ENCODE results near the gene RNF128. TPM values are rescaled to one million over a fixed set of nuclear protein-coding genes. Genes with fewer than 3 reads are reported as not detected.

RNF128 gene
- total RNA-seq, 1 donor from 2014 or later, result 14.9 TPM

DNA sequence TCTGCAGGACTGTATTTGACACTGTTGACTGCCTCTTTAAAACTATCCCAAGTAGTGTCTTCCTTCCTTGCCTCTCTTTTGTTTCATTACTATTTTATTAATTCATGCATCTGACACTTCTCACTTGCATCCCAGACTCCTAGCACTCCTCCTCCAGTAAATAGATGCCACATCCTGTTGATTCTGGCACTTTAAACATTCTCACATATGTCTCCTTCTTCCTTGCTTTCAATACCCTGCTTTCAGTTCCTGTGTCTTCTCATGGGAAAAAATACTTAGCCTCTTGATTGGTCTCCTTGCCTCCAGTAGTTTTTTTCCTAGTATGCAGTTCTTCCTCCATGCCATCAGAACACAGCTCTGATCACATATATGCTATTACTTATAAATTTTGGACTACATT lies 5.1 kb downstream of the RNF128 start:
- DNase-seq (ENCODE audit: low read depth) (no peak), FAIRE-seq (no peak)
- H3K79me2 ChIP-seq (ENCODE audit: insufficient read depth, low read length), result peaks cover 44% of the 10 kb centered on the region
- peak overlapping the region; percentile 52 for H3K4me2 ChIP-seq (ENCODE audit: low read length)
- no peak overlapping the region for H3K27ac Mint-ChIP-seq (ENCODE audit: unreplicated experiment)
- no peak overlapping the region for H2AFZ ChIP-seq (ENCODE audit: low read depth, low read length)
- H3K36me3 ChIP-seq (ENCODE audit: insufficient read depth, low read length), result no peaks in the 10 kb centered on the region
- TF ChIP-seq EZH2 (IDR thresholded peaks at IDR 0.05; ENCODE audit: insufficient read depth, low read length), result no peak
- TF ChIP-seq, protein P1, sequence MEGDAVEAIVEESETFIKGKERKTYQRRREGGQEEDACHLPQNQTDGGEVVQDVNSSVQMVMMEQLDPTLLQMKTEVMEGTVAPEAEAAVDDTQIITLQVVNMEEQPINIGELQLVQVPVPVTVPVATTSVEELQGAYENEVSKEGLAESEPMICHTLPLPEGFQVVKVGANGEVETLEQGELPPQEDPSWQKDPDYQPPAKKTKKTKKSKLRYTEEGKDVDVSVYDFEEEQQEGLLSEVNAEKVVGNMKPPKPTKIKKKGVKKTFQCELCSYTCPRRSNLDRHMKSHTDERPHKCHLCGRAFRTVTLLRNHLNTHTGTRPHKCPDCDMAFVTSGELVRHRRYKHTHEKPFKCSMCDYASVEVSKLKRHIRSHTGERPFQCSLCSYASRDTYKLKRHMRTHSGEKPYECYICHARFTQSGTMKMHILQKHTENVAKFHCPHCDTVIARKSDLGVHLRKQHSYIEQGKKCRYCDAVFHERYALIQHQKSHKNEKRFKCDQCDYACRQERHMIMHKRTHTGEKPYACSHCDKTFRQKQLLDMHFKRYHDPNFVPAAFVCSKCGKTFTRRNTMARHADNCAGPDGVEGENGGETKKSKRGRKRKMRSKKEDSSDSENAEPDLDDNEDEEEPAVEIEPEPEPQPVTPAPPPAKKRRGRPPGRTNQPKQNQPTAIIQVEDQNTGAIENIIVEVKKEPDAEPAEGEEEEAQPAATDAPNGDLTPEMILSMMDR (IDR thresholded peaks at IDR 0.05; ENCODE audit: insufficient read depth, low read depth, low read length), result no peak
- H3K4me1 Mint-ChIP-seq (ENCODE audit: low read depth, unreplicated experiment), result peaks cover 12% of the 10 kb centered on the region
- no peak overlapping the region for H3K9ac ChIP-seq (ENCODE audit: low read length)
- H3K4me1 ChIP-seq (ENCODE audit: insufficient read depth, low read length), result peaks cover 5% of the 10 kb centered on the region
- H3K9me3 Mint-ChIP-seq (ENCODE audit: unreplicated experiment), result no peaks in the 10 kb centered on the region
- no peak overlapping the region for H3K4me3 ChIP-seq (ENCODE audit: insufficient read depth, low read depth, low read length)
- H3K27me3 ChIP-seq (ENCODE audit: insufficient read depth, low read length), result no peaks in the 10 kb centered on the region
- H3K9me3 ChIP-seq (ENCODE audit: insufficient read depth, low read depth, low read length), result no peaks in the 10 kb centered on the region
- H3K27ac ChIP-seq (ENCODE audit: low read depth, low read length), result no peak overlapping the region
- H3K27me3 Mint-ChIP-seq (ENCODE audit: low read depth, unreplicated experiment), result no peaks in the 10 kb centered on the region
- H3K36me3 Mint-ChIP-seq (ENCODE audit: low read depth, unreplicated experiment), result no peaks in the 10 kb centered on the region
- no peaks in the 10 kb centered on the region for H4K20me1 ChIP-seq (ENCODE audit: insufficient read depth, low read length)
- no peak overlapping the region for H3K4me3 Mint-ChIP-seq (ENCODE audit: unreplicated experiment)

DNA sequence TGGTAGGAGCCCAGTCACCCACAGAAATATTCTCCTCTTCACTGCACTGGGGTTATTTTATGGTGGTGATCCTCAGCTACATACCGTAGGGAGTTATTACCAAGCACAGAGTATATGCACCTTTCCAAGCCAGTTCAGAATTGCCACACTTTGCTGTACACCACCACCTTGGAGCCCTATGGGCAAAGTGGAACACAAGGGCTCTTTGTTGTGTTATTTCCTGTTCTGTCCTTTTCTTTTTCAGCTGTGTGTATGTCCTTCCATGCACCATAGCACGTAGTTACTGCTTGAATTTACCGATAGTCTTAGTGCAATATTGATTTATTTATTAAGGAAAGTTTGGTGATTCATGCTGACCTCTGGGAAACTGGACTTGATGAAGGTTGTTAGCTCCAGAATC lies 8.3 kb downstream of the RNF128 start:
- peak; percentile 76 for FAIRE-seq
- no peak for TF ChIP-seq EZH2 (IDR thresholded peaks at IDR 0.05; ENCODE audit: insufficient read depth, low read length)
- TF ChIP-seq, protein P1 (IDR thresholded peaks at IDR 0.05; ENCODE audit: insufficient read depth, low read depth, low read length), result no peak
- no peak overlapping the region for H2AFZ ChIP-seq (ENCODE audit: low read depth, low read length)

DNA sequence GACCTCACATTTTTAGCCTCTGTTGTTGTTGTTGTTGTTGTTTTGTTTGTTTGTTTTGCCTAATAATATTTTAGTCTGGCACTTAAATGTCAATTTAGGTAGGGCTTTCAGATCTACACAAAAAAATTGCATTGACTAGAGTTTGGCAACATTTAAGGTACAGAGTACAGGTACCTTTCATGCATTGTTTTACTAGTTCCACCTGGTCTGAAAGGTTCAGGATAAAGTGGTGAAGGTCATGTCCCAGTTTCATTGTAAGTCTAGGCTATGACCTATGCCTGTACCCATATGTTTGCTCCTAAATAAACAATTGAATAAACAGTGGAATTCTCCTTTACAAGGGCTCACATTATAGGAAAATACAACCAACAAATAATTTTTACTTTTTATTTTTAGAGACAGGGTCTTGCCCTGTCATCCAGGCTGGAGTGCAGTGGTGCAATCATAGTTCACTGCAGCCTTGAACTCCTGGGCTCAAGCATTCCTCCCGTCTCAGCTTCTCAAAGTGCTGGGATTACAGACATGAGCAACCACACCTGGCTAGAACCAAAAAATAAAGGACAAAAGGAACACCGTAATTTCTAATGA lies 13.8 kb downstream of the RNF128 start:
- H2AFZ ChIP-seq (ENCODE audit: low read depth, low read length), result no peak overlapping the region
- Mint-ChIP-seq H3K4me3 (ENCODE audit: unreplicated experiment) (no peak overlapping the region), H3K27ac (ENCODE audit: unreplicated experiment) (no peak overlapping the region), H3K27me3 (ENCODE audit: low read depth, unreplicated experiment) (no peaks in the 10 kb centered on the region), H3K36me3 (ENCODE audit: low read depth, unreplicated experiment) (no peaks in the 10 kb centered on the region), H3K4me1 (ENCODE audit: low read depth, unreplicated experiment) (peaks cover 3% of the 10 kb centered on the region), H3K9me3 (ENCODE audit: unreplicated experiment) (no peaks in the 10 kb centered on the region)
- no peak for TF ChIP-seq EZH2 (IDR thresholded peaks at IDR 0.05; ENCODE audit: insufficient read depth, low read length)
- TF ChIP-seq, protein P1 (IDR thresholded peaks at IDR 0.05; ENCODE audit: insufficient read depth, low read depth, low read length), result no peak
- no peak overlapping the region for H3K4me3 ChIP-seq (ENCODE audit: insufficient read depth, low read depth, low read length)
- FAIRE-seq, result peak; percentile 60
- no peaks in the 10 kb centered on the region for H3K36me3 ChIP-seq (ENCODE audit: insufficient read depth, low read length)
- H3K4me1 ChIP-seq (ENCODE audit: insufficient read depth, low read length), result no peaks in the 10 kb centered on the region
- no peak for DNase-seq (ENCODE audit: low read depth)
- no peaks in the 10 kb centered on the region for H4K20me1 ChIP-seq (ENCODE audit: insufficient read depth, low read length)
- no peak overlapping the region for H3K27ac ChIP-seq (ENCODE audit: low read depth, low read length)
- no peak overlapping the region for H3K9ac ChIP-seq (ENCODE audit: low read length)
- no peaks in the 10 kb centered on the region for H3K9me3 ChIP-seq (ENCODE audit: insufficient read depth, low read depth, low read length)
- H3K79me2 ChIP-seq (ENCODE audit: insufficient read depth, low read length), result no peaks in the 10 kb centered on the region
- H3K27me3 ChIP-seq (ENCODE audit: insufficient read depth, low read length), result no peaks in the 10 kb centered on the region
- H3K4me2 ChIP-seq (ENCODE audit: low read length), result no peak overlapping the region

More for the DNA sequence above, 8.3 kb downstream of the RNF128 start:
- peaks cover 10% of the 10 kb centered on the region for H3K4me1 Mint-ChIP-seq (ENCODE audit: low read depth, unreplicated experiment)
- Histone ChIP-seq H4K20me1 (ENCODE audit: insufficient read depth, low read length) (no peaks in the 10 kb centered on the region), H3K4me3 (ENCODE audit: insufficient read depth, low read depth, low read length) (no peak overlapping the region), H3K27ac (ENCODE audit: low read depth, low read length) (no peak overlapping the region), H3K79me2 (ENCODE audit: insufficient read depth, low read length) (peaks cover 16% of the 10 kb centered on the region), H3K4me2 (ENCODE audit: low read length) (no peak overlapping the region), H3K4me1 (ENCODE audit: insufficient read depth, low read length) (peaks cover 5% of the 10 kb centered on the region), H3K27me3 (ENCODE audit: insufficient read depth, low read length) (no peaks in the 10 kb centered on the region), H3K9ac (ENCODE audit: low read length) (no peak overlapping the region), H3K36me3 (ENCODE audit: insufficient read depth, low read length) (no peaks in the 10 kb centered on the region), H3K9me3 (ENCODE audit: insufficient read depth, low read depth, low read length) (no peaks in the 10 kb centered on the region)
- H3K9me3 Mint-ChIP-seq (ENCODE audit: unreplicated experiment), result no peaks in the 10 kb centered on the region
- H3K27ac Mint-ChIP-seq (ENCODE audit: unreplicated experiment), result no peak overlapping the region
- no peak for DNase-seq (ENCODE audit: low read depth)
- H3K36me3 Mint-ChIP-seq (ENCODE audit: low read depth, unreplicated experiment), result no peaks in the 10 kb centered on the region
- H3K4me3 Mint-ChIP-seq (ENCODE audit: unreplicated experiment), result no peak overlapping the region
- H3K27me3 Mint-ChIP-seq (ENCODE audit: low read depth, unreplicated experiment), result no peaks in the 10 kb centered on the region

Data from astrocyte (in vitro differentiated cells and primary cell).